Inflammatory macrophage treated with lipopolysaccharide for 4 hours (primary cell): ENCODE results near the gene HIBCH.
"Not testable (repeated sequence)": the region's sequence is repeated elsewhere in the genome, so short reads cannot be mapped to it uniquely, and the experiment has no call there.

Source experiments
- DNase-seq: peaks from one replicate; pipeline ENCODE4 v3.0.0-alpha.2; 2020

Gene HIBCH

DNA sequence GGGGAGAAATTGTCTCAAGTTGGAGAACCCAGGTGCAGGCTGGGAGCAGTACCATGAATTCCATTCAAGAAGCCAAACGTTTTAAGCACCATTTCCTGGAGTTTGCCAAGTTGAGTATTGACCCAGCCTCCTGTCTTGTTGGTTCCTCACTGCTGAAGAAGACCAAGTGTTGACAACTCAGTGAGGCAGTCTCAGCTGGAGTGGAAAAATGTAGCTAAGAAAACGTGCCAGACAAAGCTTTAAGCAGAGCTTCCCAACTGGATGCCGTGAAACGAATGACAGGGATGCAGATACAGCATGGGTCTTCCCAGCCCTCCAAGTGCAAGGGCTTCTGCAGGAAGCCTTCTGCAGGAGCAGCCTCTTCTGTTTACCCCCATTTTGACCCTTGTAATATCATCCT is 23.0 kb upstream of the HIBCH start:
- no peak for DNase-seq

GRCh38 chr2:190340369-190340768 is 20.7 kb upstream of the HIBCH start:
- no peak for DNase-seq

GRCh38 chr2:190339394-190339793 is 19.8 kb upstream of the HIBCH start:
- no peak for DNase-seq

DNA sequence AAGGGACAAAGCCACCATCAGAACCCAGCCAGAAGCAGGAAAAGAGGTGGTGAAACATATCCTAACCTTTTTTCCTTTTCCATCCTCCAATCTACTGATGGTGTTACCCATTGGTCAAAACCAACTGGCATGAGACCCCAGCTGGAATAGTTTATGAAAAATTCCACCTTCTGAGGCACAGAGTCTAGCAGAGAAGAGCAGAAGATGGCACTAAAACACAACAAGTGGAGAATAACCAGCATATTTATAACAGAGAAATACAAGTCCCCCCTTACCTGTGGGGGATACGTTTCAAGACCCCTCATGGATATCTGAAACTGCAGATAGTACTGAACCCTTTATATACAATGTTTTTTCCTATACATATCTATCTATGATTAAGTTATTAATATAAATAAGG is 18.8 kb upstream of the HIBCH start:
- DNase-seq, result no peak

DNA sequence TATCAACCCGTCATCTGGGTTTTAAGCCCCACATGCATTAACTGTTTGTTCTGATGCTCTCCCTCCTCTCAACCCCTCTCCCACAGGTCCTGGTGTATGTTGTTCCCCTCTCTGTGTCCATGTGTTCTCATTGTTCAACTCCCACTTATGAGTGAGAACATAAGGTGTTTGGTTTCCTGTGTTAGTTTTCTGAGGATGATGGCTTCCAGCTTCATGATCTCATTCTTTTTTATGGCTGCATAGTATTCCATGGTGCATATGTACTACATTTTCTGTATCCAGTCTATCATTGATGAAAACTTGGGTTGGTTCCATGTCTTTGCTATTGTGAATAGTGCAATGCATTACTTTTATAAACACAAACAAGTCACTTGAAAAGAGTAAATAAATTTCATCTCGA is 16.8 kb upstream of the HIBCH start:
- DNase-seq, result no peak

DNA sequence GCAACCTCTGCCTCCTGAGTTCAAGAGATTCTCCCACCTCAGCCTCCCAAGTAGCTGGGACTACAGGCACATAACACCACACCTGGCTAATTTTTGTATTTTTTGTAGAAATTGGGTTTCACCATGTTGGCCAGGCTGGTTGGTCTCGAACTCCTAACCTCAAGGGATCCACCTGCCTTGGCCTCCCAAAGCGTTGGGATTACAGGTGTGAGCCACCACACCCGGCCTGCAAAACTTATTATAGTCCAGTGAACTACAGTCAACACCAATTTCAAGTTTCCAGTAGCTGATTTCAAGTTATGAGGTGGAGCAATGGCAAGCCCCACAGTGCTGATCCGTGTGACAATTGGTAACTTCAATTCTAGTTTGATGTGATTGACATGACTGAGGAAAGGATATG is 16.0 kb upstream of the HIBCH start:
- not testable (repeated sequence) for DNase-seq

DNA sequence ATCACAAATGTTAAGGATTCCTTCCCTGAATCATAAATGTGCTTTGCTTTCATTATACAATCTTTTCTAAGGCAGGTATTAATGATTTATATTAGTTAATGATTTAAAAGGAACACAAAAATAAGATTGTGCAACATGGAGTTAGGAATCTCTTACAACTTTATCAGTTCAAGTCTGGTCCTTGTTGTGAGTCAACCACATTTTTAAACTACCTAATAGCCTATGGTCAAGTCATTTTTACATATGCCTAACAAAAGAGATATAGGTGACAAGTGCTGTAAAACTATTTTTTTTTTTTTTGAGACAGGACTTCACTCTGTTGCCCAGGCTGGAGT is 15.6 kb upstream of the HIBCH start:
- DNase-seq, result no peak

- no peak for DNase-seq
Observed at GRCh38 chr2:190334479-190335224, 15.0 kb upstream of the HIBCH start.

DNA sequence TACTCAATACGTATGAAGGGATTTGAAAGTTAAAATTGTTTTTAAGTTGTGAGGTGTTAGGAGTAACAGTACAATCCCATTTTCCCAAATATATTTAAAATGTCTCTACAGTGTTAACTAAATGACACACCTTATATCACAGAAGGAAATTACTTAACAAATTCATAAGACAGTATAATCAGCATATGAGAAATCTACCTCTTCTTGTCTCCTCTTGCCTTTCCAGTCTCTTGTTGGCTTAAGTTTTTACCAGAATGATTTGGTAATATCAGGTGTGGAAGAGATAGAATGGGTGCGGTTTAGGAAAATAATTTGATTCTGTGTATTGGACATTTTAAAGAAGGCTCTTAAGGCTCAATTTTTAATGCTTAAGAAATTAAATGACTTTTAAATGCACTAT is 14.3 kb upstream of the HIBCH start:
- no peak for DNase-seq

GRCh38 chr2:190333395-190333794 is 13.8 kb upstream of the HIBCH start:
- DNase-seq, result no peak

- DNase-seq, result no peak
Observed at GRCh38 chr2:190328573-190329147, 9.0 kb upstream of the HIBCH start.

DNA sequence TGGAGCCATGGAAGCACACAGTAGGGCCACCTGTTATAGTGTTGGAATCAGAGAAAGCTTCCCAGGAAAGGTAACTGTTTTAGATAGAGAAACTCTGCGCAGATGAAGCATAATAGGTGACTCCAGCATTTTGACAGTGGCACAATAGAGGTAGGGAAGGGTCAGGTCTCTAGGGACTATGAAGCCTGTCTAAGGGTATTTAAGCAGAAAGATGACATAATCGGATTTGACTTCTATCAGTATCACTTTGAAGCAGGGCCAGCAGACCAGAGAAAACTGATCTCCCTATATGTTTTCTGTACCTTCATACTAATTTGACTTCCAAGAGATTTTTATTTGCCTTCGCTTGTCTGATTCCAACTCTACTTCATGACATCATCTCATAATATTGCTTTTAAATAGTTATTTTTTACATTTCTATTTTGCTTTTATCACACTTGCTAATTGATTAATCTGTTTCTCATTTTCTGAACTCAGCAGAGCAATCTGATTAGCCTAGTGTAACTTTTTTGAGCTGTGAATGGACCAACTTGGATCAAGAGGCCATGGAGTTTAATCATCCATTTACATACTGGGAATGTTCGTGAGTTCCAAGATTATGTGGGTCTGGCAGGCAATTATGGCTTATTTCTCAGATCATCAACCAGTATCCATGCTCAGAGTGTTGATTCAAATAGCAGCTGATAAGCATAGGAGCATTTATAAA is 8.4 kb upstream of the HIBCH start:
- no peak for DNase-seq

GRCh38 chr2:190325588-190325987 is 6.0 kb upstream of the HIBCH start:
- no peak for DNase-seq

- no peak for DNase-seq
Observed at GRCh38 chr2:190323406-190323805, 3.8 kb upstream of the HIBCH start.

GRCh38 chr2:190320696-190321095 is 1.1 kb upstream of the HIBCH start:
- no peak for DNase-seq

- no peak for DNase-seq
Observed at GRCh38 chr2:190318931-190319554, 583 bp downstream of the HIBCH start.

GRCh38 chr2:190318514-190318913 is 1.1 kb downstream of the HIBCH start:
- DNase-seq, result no peak

DNA sequence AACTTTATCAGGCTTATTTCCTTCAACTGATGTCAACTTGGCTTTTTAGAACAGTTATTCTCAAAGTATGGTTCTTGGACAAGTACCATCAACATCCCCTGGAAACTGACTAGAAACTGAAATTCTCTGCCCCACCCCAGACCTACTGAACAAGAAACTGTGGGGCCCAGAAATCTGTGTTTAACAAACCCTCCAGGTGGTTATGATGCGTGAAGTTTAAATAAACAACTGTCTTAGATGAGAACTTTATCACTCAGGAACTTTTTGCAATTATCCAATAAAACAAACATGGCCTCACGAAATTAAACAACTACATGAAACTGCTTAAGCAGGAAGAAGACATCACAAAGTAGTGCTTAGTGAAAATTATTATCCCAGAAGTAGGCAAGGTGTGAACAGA is 4.4 kb downstream of the HIBCH start:
- no peak for DNase-seq

DNA sequence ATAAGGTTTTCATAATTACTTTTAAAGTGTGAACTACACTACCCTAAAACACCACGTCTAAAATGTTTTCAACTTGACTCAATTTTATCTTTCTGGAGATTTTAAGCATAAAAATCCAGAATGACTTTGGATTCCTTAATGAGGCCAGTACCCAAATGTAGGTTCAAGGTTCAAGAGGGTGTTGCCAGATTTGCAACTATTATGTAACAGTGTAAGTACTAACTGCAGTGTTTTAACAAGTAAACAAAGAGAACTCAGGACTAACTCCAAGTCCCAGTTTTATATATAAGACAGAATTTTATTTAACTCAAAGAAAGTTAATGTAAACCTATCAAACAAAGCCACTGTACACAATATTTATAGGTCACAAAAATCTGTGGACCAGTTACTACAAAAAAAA is 5.7 kb downstream of the HIBCH start:
- DNase-seq, result no peak

DNA sequence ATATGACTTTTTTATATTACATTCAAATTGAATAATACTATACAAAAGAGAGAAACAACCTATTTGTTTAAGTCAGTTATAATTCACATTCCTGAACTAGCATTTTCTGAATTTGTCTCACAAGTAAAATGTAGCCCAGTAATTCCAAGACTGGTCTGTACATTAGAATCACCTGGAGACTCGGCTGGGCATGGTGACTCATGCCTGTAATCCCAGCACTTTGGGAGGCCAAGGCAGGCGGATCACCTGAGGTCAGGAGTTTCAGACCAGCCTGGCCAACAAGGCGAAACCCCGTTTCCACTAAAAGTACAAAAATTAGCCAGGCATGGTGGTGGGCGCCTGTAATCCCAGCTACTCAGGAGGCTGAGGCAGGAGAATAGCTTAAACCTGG is 7.0 kb downstream of the HIBCH start:
- not testable (repeated sequence) for DNase-seq

GRCh38 chr2:190311893-190312634 is 7.6 kb downstream of the HIBCH start:
- no peak for DNase-seq

DNA sequence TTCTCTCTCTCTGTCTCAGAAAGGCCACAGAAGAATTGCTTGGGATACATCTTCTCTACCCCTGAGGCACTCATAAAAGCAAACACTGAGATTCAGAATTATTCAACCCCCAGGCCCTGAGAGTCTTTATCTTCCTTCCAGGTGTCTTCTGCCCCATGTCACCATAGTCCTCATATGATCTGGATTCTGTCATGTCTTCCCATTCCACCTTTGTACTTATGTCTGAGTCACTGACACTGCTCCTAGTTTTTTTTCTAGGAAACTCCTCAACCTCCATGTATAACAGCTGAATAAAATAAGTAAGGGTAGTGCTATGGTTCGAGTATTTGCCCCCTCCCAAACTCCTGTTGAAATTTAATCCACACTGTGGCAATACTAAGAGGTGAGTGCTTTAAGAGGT is 11.6 kb downstream of the HIBCH start:
- no peak for DNase-seq

DNA sequence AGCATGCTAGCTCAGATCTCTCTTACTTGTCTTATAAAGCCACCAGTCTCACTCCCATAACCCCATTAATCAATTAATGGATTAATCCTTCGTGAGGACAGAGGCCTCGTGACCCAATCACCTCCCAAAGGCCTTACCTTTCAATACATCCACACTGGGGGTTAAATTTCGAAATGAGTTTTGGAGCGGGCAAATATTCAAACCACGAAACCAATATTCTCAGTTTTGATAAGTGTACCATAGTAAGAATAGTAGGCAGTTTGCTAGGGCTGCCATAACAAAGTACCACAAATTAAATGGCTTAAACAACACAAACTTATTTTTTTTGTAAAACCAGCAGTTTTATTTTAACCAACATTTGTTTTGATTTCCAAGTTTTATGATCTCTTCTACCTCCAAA is 15.2 kb downstream of the HIBCH start:
- no peak for DNase-seq
